ENCODE measurements around the gene BTG1. TPM values are rescaled to one million over a fixed set of nuclear protein-coding genes. Genes with fewer than 3 reads are reported as not detected.
A peak's percentile ranks its signal among the peaks of the same experiment; 100 is the strongest.

The BTG1 gene
- total RNA-seq, 1 donor from 2014 or later: 45.1 TPM

- H3K4me2 ChIP-seq: no peak overlapping the region
- TF ChIP-seq EZH2 (IDR thresholded peaks at IDR 0.05): no peak
- no peak for TF ChIP-seq EZH2phosphoT487 (IDR thresholded peaks at IDR 0.05)
- Mint-ChIP-seq H3K4me1 (no peaks in the 10 kb centered on the region), H3K4me3 (no peak overlapping the region), H3K9me3 (peaks cover 15% of the 10 kb centered on the region), H3K27ac (no peak overlapping the region), H3K36me3 (peaks cover 2% of the 10 kb centered on the region), H3K27me3 (ENCODE audit: insufficient read depth, low read depth) (peaks cover 3% of the 10 kb centered on the region)
- H3K36me3 ChIP-seq: no peaks in the 10 kb centered on the region
- no peaks in the 10 kb centered on the region for H4K20me1 ChIP-seq (ENCODE audit: low read depth)
- no peaks in the 10 kb centered on the region for H3F3A ChIP-seq (ENCODE audit: low read depth)
- no peak overlapping the region for H3K4me3 ChIP-seq
- no peaks in the 10 kb centered on the region for H3K27me3 ChIP-seq
- H3K79me2 ChIP-seq (ENCODE audit: low read depth): no peaks in the 10 kb centered on the region
- no peak overlapping the region for H3K27ac ChIP-seq
- DNase-seq (ENCODE audit: low spot score): no peak
- H3K4me1 ChIP-seq: peaks cover 12% of the 10 kb centered on the region
- no peak overlapping the region for H3K9ac ChIP-seq
- no peaks in the 10 kb centered on the region for H3K9me3 ChIP-seq (ENCODE audit: low read depth)
- H2AFZ ChIP-seq (replicated peaks): no peak overlapping the region
Measured at GRCh38 chr12:92183575-92183974, 37.9 kb upstream of the BTG1 start.

GRCh38 chr12:92178340-92178739, 32.7 kb upstream of the BTG1 start:
- Histone ChIP-seq H3K79me2 (ENCODE audit: low read depth) (no peaks in the 10 kb centered on the region), H2AFZ (replicated peaks) (no peak overlapping the region), H4K20me1 (ENCODE audit: low read depth) (no peaks in the 10 kb centered on the region), H3K9ac (no peak overlapping the region), H3K36me3 (no peaks in the 10 kb centered on the region), H3K27ac (no peak overlapping the region), H3K4me3 (no peak overlapping the region), H3K9me3 (ENCODE audit: low read depth) (no peaks in the 10 kb centered on the region), H3K4me1 (peaks cover 22% of the 10 kb centered on the region), H3F3A (ENCODE audit: low read depth) (peaks cover 32% of the 10 kb centered on the region), H3K4me2 (no peak overlapping the region), H3K27me3 (no peaks in the 10 kb centered on the region)
- Mint-ChIP-seq H3K36me3 (peaks cover 2% of the 10 kb centered on the region), H3K4me1 (peaks cover 22% of the 10 kb centered on the region), H3K4me3 (no peak overlapping the region), H3K27me3 (ENCODE audit: insufficient read depth, low read depth) (peaks cover 5% of the 10 kb centered on the region), H3K9me3 (peaks cover 8% of the 10 kb centered on the region), H3K27ac (no peak overlapping the region)
- TF ChIP-seq EZH2 (IDR thresholded peaks at IDR 0.05) (no peak), CTCF (IDR thresholded peaks at IDR 0.05) (no peak), EZH2phosphoT487 (IDR thresholded peaks at IDR 0.05) (no peak)
- DNase-seq (ENCODE audit: low spot score): no peak

- H3K79me2 ChIP-seq (ENCODE audit: low read depth): no peaks in the 10 kb centered on the region
- peaks cover 32% of the 10 kb centered on the region for H3F3A ChIP-seq (ENCODE audit: low read depth)
- H3K4me3 ChIP-seq: peak overlapping the region; percentile 22
- Mint-ChIP-seq H3K4me1 (peaks cover 31% of the 10 kb centered on the region), H3K9me3 (no peaks in the 10 kb centered on the region), H3K27me3 (ENCODE audit: insufficient read depth, low read depth) (peaks cover 5% of the 10 kb centered on the region), H3K4me3 (no peak overlapping the region), H3K36me3 (no peaks in the 10 kb centered on the region), H3K27ac (peak overlapping the region; percentile 73)
- H3K27me3 ChIP-seq: no peaks in the 10 kb centered on the region
- H3K4me2 ChIP-seq: peak overlapping the region; percentile 71
- TF ChIP-seq EZH2phosphoT487 (IDR thresholded peaks at IDR 0.05) (no peak), EZH2 (IDR thresholded peaks at IDR 0.05) (no peak), CTCF (IDR thresholded peaks at IDR 0.05) (no peak)
- H3K9ac ChIP-seq: no peak overlapping the region
- peak; percentile 74 for DNase-seq (ENCODE audit: low spot score)
- no peaks in the 10 kb centered on the region for H3K36me3 ChIP-seq
- no peaks in the 10 kb centered on the region for H4K20me1 ChIP-seq (ENCODE audit: low read depth)
- peak overlapping the region; percentile 30 for H2AFZ ChIP-seq (replicated peaks)
- peaks cover 22% of the 10 kb centered on the region for H3K4me1 ChIP-seq
- no peaks in the 10 kb centered on the region for H3K9me3 ChIP-seq (ENCODE audit: low read depth)
- peak overlapping the region; percentile 89 for H3K27ac ChIP-seq
Measured at GRCh38 chr12:92176646-92177045, 31.0 kb upstream of the BTG1 start.

GRCh38 chr12:92175961-92176360, 30.3 kb upstream of the BTG1 start:
- Mint-ChIP-seq H3K36me3 (no peaks in the 10 kb centered on the region), H3K9me3 (no peaks in the 10 kb centered on the region), H3K27ac (peak overlapping the region; percentile 73), H3K27me3 (ENCODE audit: insufficient read depth, low read depth) (peaks cover 5% of the 10 kb centered on the region), H3K4me1 (peaks cover 31% of the 10 kb centered on the region), H3K4me3 (no peak overlapping the region)
- Histone ChIP-seq H3K36me3 (no peaks in the 10 kb centered on the region), H4K20me1 (ENCODE audit: low read depth) (no peaks in the 10 kb centered on the region), H3K4me1 (peaks cover 22% of the 10 kb centered on the region), H3K27me3 (no peaks in the 10 kb centered on the region), H3K9me3 (ENCODE audit: low read depth) (no peaks in the 10 kb centered on the region), H3K27ac (peak overlapping the region; percentile 89), H3K79me2 (ENCODE audit: low read depth) (no peaks in the 10 kb centered on the region), H3K4me2 (peak overlapping the region; percentile 71), H3K9ac (no peak overlapping the region), H2AFZ (replicated peaks) (no peak overlapping the region), H3F3A (ENCODE audit: low read depth) (peaks cover 32% of the 10 kb centered on the region), H3K4me3 (peak overlapping the region; percentile 22)
- TF ChIP-seq EZH2phosphoT487 (IDR thresholded peaks at IDR 0.05): no peak
- no peak for TF ChIP-seq EZH2 (IDR thresholded peaks at IDR 0.05)
- TF ChIP-seq CTCF (IDR thresholded peaks at IDR 0.05): no peak
- DNase-seq (ENCODE audit: low spot score): peak; percentile 80
